ENCODE data around the gene RAF1. TPM values are rescaled to one million over a fixed set of nuclear protein-coding genes. Genes with fewer than 3 reads are reported as not detected.

RAF1 gene
- total and polyA plus RNA-seq, 2 experiments from 2014 or later, result 39.5 to 123 TPM

GRCh38 chr3:12705374-12705926 is 41.5 kb upstream of the RAF1 start (continued):
- TF ChIP-seq REST (IDR thresholded peaks at IDR 0.05; ENCODE audit: unreplicated experiment), result no peak
- no peak for TF ChIP-seq ZNF114 (CRISPR knock-in tag; IDR thresholded peaks at IDR 0.05)

- H3F3A ChIP-seq (replicated peaks; ENCODE audit: low read depth), result no peaks in the 10 kb centered on the region
- no peak overlapping the region for H2AFZ ChIP-seq
- no peak overlapping the region for H3K4me3 ChIP-seq
- no peak overlapping the region for H3K4me2 ChIP-seq
- no peaks in the 10 kb centered on the region for H4K20me1 ChIP-seq (replicated peaks; ENCODE audit: insufficient read depth)
- Mint-ChIP-seq H3K4me3 (no peak overlapping the region), H3K27me3 (ENCODE audit: insufficient read depth, low read depth, poor library complexity) (peaks cover 4% of the 10 kb centered on the region), H3K4me1 (no peaks in the 10 kb centered on the region), H3K36me3 (ENCODE audit: low read depth) (no peaks in the 10 kb centered on the region), H3K9me3 (no peaks in the 10 kb centered on the region), H3K27ac (no peak overlapping the region)
- ATAC-seq, result no peak
- H3K27me3 ChIP-seq (ENCODE audit: insufficient read depth), result no peaks in the 10 kb centered on the region
- H3K4me1 ChIP-seq (ENCODE audit: insufficient read depth), result no peaks in the 10 kb centered on the region
- H3K36me3 ChIP-seq (ENCODE audit: insufficient read depth), result no peaks in the 10 kb centered on the region
- no peak overlapping the region for H3K27ac ChIP-seq (ENCODE audit: low read depth)
- H3K79me2 ChIP-seq (replicated peaks; ENCODE audit: insufficient read depth), result no peaks in the 10 kb centered on the region
- peaks cover 4% of the 10 kb centered on the region; the same call in 1 of the 2 replicates for H3K9me2 ChIP-seq (ENCODE audit: insufficient read depth)
- DNase-seq (ENCODE audit: low spot score), result no peak
- TF ChIP-seq ZNF462 (CRISPR knock-in tag; IDR thresholded peaks at IDR 0.05) (no peak), EZH2 (IDR thresholded peaks at IDR 0.05; ENCODE audit: low read depth, unreplicated experiment) (no peak), REST (IDR thresholded peaks at IDR 0.05; ENCODE audit: unreplicated experiment) (no peak), ETS1 (IDR thresholded peaks at IDR 0.05) (no peak), ZNF331 (CRISPR knock-in tag; IDR thresholded peaks at IDR 0.05; ENCODE audit: low read depth) (no peak), POLR2AphosphoS5 (IDR thresholded peaks at IDR 0.05; ENCODE audit: low read depth) (no peak), CREB1 (CRISPR knock-in tag; IDR thresholded peaks at IDR 0.05; ENCODE audit: low read depth) (no peak), JUNB (IDR thresholded peaks at IDR 0.05; ENCODE audit: unreplicated experiment) (no peak), EZH2phosphoT487 (IDR thresholded peaks at IDR 0.05; ENCODE audit: unreplicated experiment) (no peak), STAT1 (IDR thresholded peaks at IDR 0.05; ENCODE audit: unreplicated experiment) (no peak)
Observed at GRCh38 chr3:12702501-12702900, 38.6 kb upstream of the RAF1 start.
